GM21515 (cell line): ENCODE results near the gene ADAMTS17.

Experiments
- ATAC-seq: cut with Tn5 transposase; IDR thresholded peaks from one replicate; pipeline ENCODE4 v1.9.1; 2021; ENCODE audit not compliant: unreplicated experiment

Gene ADAMTS17

GRCh38 chr15:100005013-100005412 is 336.8 kb downstream of the ADAMTS17 start:
- ATAC-seq: no peak

- ATAC-seq: no peak
Measured at GRCh38 chr15:100002787-100003536, 338.8 kb downstream of the ADAMTS17 start.

GRCh38 chr15:100002086-100002620 is 339.6 kb downstream of the ADAMTS17 start:
- ATAC-seq: no peak

GRCh38 chr15:100001405-100001804 is 340.4 kb downstream of the ADAMTS17 start:
- no peak for ATAC-seq

- no peak for ATAC-seq
Measured at GRCh38 chr15:99999282-100000070, 342.3 kb downstream of the ADAMTS17 start.

- ATAC-seq: no peak
Measured at GRCh38 chr15:99998661-99999101, 343.1 kb downstream of the ADAMTS17 start.

- ATAC-seq: no peak
Measured at GRCh38 chr15:99997112-99997651, 344.6 kb downstream of the ADAMTS17 start.

- ATAC-seq: no peak
Measured at GRCh38 chr15:99996660-99997059, 345.1 kb downstream of the ADAMTS17 start.

GRCh38 chr15:99995543-99995942 is 346.2 kb downstream of the ADAMTS17 start:
- ATAC-seq: no peak

- ATAC-seq: no peak
Measured at GRCh38 chr15:99994849-99995248, 346.9 kb downstream of the ADAMTS17 start.

GRCh38 chr15:99993681-99994131 is 348.1 kb downstream of the ADAMTS17 start:
- ATAC-seq: no peak

- no peak for ATAC-seq
Measured at GRCh38 chr15:99993262-99993661, 348.5 kb downstream of the ADAMTS17 start.

GRCh38 chr15:99992611-99993231 is 349.1 kb downstream of the ADAMTS17 start:
- ATAC-seq: no peak

GRCh38 chr15:99989095-99989494 is 352.7 kb downstream of the ADAMTS17 start:
- ATAC-seq: no peak

GRCh38 chr15:99987701-99988100 is 354.1 kb downstream of the ADAMTS17 start:
- ATAC-seq: no peak

GRCh38 chr15:99987119-99987506 is 354.7 kb downstream of the ADAMTS17 start:
- ATAC-seq: no peak

- ATAC-seq: no peak
Measured at GRCh38 chr15:99986297-99987118, 355.3 kb downstream of the ADAMTS17 start.

GRCh38 chr15:99985878-99986277 is 355.9 kb downstream of the ADAMTS17 start:
- no peak for ATAC-seq

- ATAC-seq: no peak
Measured at GRCh38 chr15:99984491-99985243, 357.1 kb downstream of the ADAMTS17 start.

- no peak for ATAC-seq
Measured at GRCh38 chr15:99983886-99984286, 357.9 kb downstream of the ADAMTS17 start.
